WTC11 (cell line): ENCODE data around the gene SMOC1. TPM values are rescaled to one million over a fixed set of nuclear protein-coding genes. Genes with fewer than 3 reads are reported as not detected.

ENCODE experiments used
- ATAC-seq: fragments of 200-7000 bp; cut with Tn5 transposase; 2 replicates; pipeline ENCODE4 v1.10.0; 2021; ENCODE audit warnings: mild to moderate bottlenecking, moderate library complexity
- CTCF ChIA-PET: fragments of 300-600 bp; sonication (Branson Sonifier 250); formaldehyde crosslinking; loops from one replicate; lab custom pipeline; 2021; ENCODE audit warnings: antibody characterized with exemption; lab: Charles Lee
- POLR2A ChIA-PET: fragments of 350-600 bp; sonication (Branson Sonifier 250); formaldehyde crosslinking; loops from one replicate; lab custom pipeline; 2021; ENCODE audit warnings: antibody characterized with exemption; lab: Charles Lee
- DNase-seq: peaks from one replicate; pipeline ENCODE4 v3.0.0; 2021; ENCODE audit warnings: low spot score
- H3K27ac Mint-ChIP-seq: 2 replicates; pipeline ENCODE4 v1.8.0; 2021; ENCODE audit warnings: mixed read lengths
- H3K27me3 Mint-ChIP-seq: 2 replicates; pipeline ENCODE4 v1.8.0; 2021; ENCODE audit warnings: low read depth, mild to moderate bottlenecking, moderate library complexity, mixed read lengths
- H3K36me3 Mint-ChIP-seq: 2 replicates; pipeline ENCODE4 v1.8.0; 2021; ENCODE audit warnings: mixed read lengths
- H3K4me1 Mint-ChIP-seq: 2 replicates; pipeline ENCODE4 v1.8.0; 2022; ENCODE audit warnings: mixed read lengths
- H3K4me3 Mint-ChIP-seq: 2 replicates; pipeline ENCODE4 v1.8.0; 2021; ENCODE audit warnings: mild to moderate bottlenecking, moderate library complexity, mixed read lengths
- H3K9me3 Mint-ChIP-seq: 2 replicates; pipeline ENCODE4 v1.8.0; 2021; ENCODE audit warnings: mixed read lengths
- AR ChIP-seq: fragments of 250-450 bp; sonication (Bioruptor Pico); IDR thresholded peaks from 2 replicates; pipeline ENCODE4 v1.9.0; 2021; ENCODE audit warnings: mild to moderate bottlenecking
- E2F1 ChIP-seq: sonication (generic); formaldehyde crosslinking; IDR thresholded peaks from 2 replicates; pipeline ENCODE4 v1.8.0; 2022; ENCODE audit warnings: mild to moderate bottlenecking, missing genetic modification reagents
- HMGA2 ChIP-seq: fragments of 250-450 bp; sonication (Bioruptor Pico); IDR thresholded peaks from 2 replicates; pipeline ENCODE4 v1.4.0; 2021; ENCODE audit warnings: mild to moderate bottlenecking, moderate library complexity
- NFATC4 ChIP-seq: fragments of 250-450 bp; sonication (Bioruptor Pico); IDR thresholded peaks from 2 replicates; pipeline ENCODE4 v1.9.0; 2021; ENCODE audit warnings: mild to moderate bottlenecking
- NFYB ChIP-seq: sonication (generic); formaldehyde crosslinking; conservative IDR thresholded peaks from 2 replicates; pipeline ENCODE4 v1.8.0; 2022; ENCODE audit warnings: low read depth, missing genetic modification reagents
- PRDM15 ChIP-seq: sonication (generic); formaldehyde crosslinking; IDR thresholded peaks from 2 replicates; pipeline ENCODE4 v1.8.0; 2022; ENCODE audit warnings: missing genetic modification reagents
- SMAD4 ChIP-seq: sonication (generic); formaldehyde crosslinking; IDR thresholded peaks from 2 replicates; pipeline ENCODE4 v1.8.0; 2022; ENCODE audit warnings: mild to moderate bottlenecking, missing genetic modification reagents
- ZNF396 ChIP-seq: fragments of 250-450 bp; sonication (Bioruptor Pico); IDR thresholded peaks from 2 replicates; pipeline ENCODE4 v1.8.0; 2021; ENCODE audit warnings: mild to moderate bottlenecking, moderate library complexity, borderline replicate concordance
- ZNF416 ChIP-seq: fragments of 250-450 bp; sonication (Bioruptor Pico); IDR thresholded peaks from 2 replicates; pipeline ENCODE4 v1.9.0; 2021; ENCODE audit warnings: mild to moderate bottlenecking, inconsistent platforms
- ZNF423 ChIP-seq: fragments of 250-450 bp; sonication (Bioruptor Pico); IDR thresholded peaks from 2 replicates; pipeline ENCODE4 v2.1.2; 2022; ENCODE audit warnings: mild to moderate bottlenecking, moderate library complexity
- ZNF425 ChIP-seq: fragments of 250-450 bp; sonication (Bioruptor Pico); conservative IDR thresholded peaks from 2 replicates; pipeline ENCODE4 v1.9.0; 2021; ENCODE audit warnings: mild to moderate bottlenecking
- ZSCAN18 ChIP-seq: fragments of 250-450 bp; sonication (Bioruptor Pico); IDR thresholded peaks from 2 replicates; pipeline ENCODE4 v2.1.2; 2022; ENCODE audit warnings: mild to moderate bottlenecking, moderate library complexity
- total RNA-seq: library from RNA; stranded (reverse); gene quantifications from 3 replicates; pipeline ENCODE4 v1.2.3, GENCODE V29; 2021

The SMOC1 gene
- total RNA-seq, 1 experiment from 2014 or later: 1.1 TPM

- no peaks in the 10 kb centered on the region for H3K9me3 Mint-ChIP-seq
- peaks cover 12% of the 10 kb centered on the region for H3K4me1 Mint-ChIP-seq
- no peak overlapping the region for H3K4me3 Mint-ChIP-seq
- no peaks in the 10 kb centered on the region; the same call in 1 of the 2 replicates for H3K27me3 Mint-ChIP-seq
- no peak for TF ChIP-seq ZNF423
- TF ChIP-seq SMAD4 (CRISPR knock-in tag): no peak
- DNase-seq (no peak), ATAC-seq (no peak)
- no peaks in the 10 kb centered on the region for H3K36me3 Mint-ChIP-seq
- POLR2A ChIA-PET: no interaction called here
- no peak overlapping the region for H3K27ac Mint-ChIP-seq
- CTCF ChIA-PET: interaction anchor here (1.0 to 1.9 kb wide), 3 partner anchors 10 to 299 kb away, joined by 3 to 8 read pairs (median 7); partner anchors contain the start of gene SMOC1
Measured at GRCh38 chr14:70018230-70018629, 139.0 kb downstream of the SMOC1 start.

GRCh38 chr14:70018713-70019211 is 139.5 kb downstream of the SMOC1 start:
- Mint-ChIP-seq H3K27ac (no peak overlapping the region), H3K4me3 (no peak overlapping the region), H3K9me3 (no peaks in the 10 kb centered on the region), H3K36me3 (no peaks in the 10 kb centered on the region), H3K27me3 (no peaks in the 10 kb centered on the region; the same call in 1 of the 2 replicates), H3K4me1 (peaks cover 9% of the 10 kb centered on the region)
- ChIA-PET POLR2A (no interaction called here), CTCF (interaction anchor here (0.7 to 1.9 kb wide), 5 partner anchors 9 to 299 kb away, joined by 3 to 8 read pairs (median 3); partner anchors contain the start of gene SMOC1)
- DNase-seq: no peak
- ATAC-seq: no peak
- no peak for TF ChIP-seq ZNF416 (CRISPR knock-in tag)
- no peak for TF ChIP-seq NFYB (CRISPR knock-in tag)
- TF ChIP-seq ZNF425 (CRISPR knock-in tag): no peak
- TF ChIP-seq ZNF396: no peak
- no peak for TF ChIP-seq ZSCAN18
- no peak for TF ChIP-seq E2F1 (CRISPR knock-in tag)
- no peak for TF ChIP-seq HMGA2 (CRISPR knock-in tag)
- TF ChIP-seq AR (CRISPR knock-in tag): no peak
- no peak for TF ChIP-seq PRDM15 (CRISPR knock-in tag)
- no peak for TF ChIP-seq NFATC4 (CRISPR knock-in tag)
